ENCODE measurements around the gene PSTPIP2.

- peak; percentile 15; the same call in 1 of the 2 replicates for TF ChIP-seq CTCF (conservative IDR thresholded peaks at IDR 0.05; ENCODE audit: low read length)
- no peak for TF ChIP-seq EZH2phosphoT487 (IDR thresholded peaks at IDR 0.05; ENCODE audit: borderline replicate concordance)
Observed at GRCh38 chr18:46046126-46046525, 25.9 kb downstream of the PSTPIP2 start.
